ENCODE measurements around the gene ARHGAP15.

Gene ARHGAP15

GRCh38 chr2:143255086-143255485 lies 125.9 kb downstream of the ARHGAP15 start:
- Histone ChIP-seq H3K4me1 (ENCODE audit: control insufficient read depth in 1 of 2, insufficient read depth in 2 of 2, low read length in 2 of 2) (no peaks in the 10 kb centered on the region), H3K27ac (ENCODE audit: low read length) (no peak overlapping the region), H3K36me3 (ENCODE audit: control insufficient read depth in 1 of 2, insufficient read depth in 2 of 2, low read length in 2 of 2) (no peaks in the 10 kb centered on the region), H3K4me3 (ENCODE audit: low read depth in 1 of 2, low read length in 2 of 2) (no peak overlapping the region), H3K27me3 (ENCODE audit: low read depth, low read length) (no peaks in the 10 kb centered on the region), H3K9me3 (ENCODE audit: control insufficient read depth in 1 of 2, low read length in 2 of 2) (no peaks in the 10 kb centered on the region)

GRCh38 chr2:143255899-143256298 lies 126.7 kb downstream of the ARHGAP15 start:
- Histone ChIP-seq H3K9me3 (ENCODE audit: control insufficient read depth in 1 of 2, low read length in 2 of 2) (no peaks in the 10 kb centered on the region), H3K4me3 (ENCODE audit: low read depth in 1 of 2, low read length in 2 of 2) (no peak overlapping the region)

DNA sequence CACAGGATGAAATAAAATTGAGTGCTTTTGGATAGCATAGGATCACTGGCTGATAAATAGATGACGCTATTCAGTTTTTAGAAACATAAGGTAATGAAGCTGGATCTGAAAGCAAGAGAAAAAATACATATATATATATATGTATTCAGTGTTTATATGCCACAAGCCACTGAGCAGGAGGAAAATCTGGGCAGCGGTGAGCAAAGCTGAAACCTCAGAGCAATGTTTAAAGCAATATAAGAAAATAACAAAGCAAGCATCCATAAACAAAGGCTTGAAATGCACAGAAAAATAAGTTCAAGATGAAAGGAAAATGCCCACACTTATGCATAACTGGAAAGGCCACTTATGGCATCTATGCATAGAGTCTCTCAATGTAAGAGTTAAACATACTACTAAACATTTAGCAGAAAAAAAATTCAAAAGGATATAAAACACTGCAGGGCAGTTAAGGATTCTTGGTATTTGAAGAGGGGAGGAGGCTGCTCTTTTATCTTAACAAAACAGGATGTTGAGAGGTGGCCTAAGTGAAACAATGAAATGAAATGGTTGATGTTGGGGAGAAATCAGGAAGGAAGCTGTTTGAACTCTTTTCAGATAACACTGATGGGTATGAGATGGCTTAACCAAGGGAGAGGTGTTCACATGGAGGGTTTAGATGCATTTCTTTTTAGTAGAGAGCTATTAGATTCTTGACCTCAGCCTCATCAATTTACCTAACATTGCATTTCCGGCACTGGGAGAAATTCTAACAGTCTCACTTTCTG lies 129.1 kb downstream of the ARHGAP15 start:
- Histone ChIP-seq H3K4me1 (ENCODE audit: control insufficient read depth in 1 of 2, insufficient read depth in 2 of 2, low read length in 2 of 2) (no peaks in the 10 kb centered on the region), H3K4me3 (ENCODE audit: low read depth in 1 of 2, low read length in 2 of 2) (no peak overlapping the region), H3K27ac (ENCODE audit: low read length) (no peak overlapping the region), H3K36me3 (ENCODE audit: control insufficient read depth in 1 of 2, insufficient read depth in 2 of 2, low read length in 2 of 2) (no peaks in the 10 kb centered on the region), H3K9me3 (ENCODE audit: control insufficient read depth in 1 of 2, low read length in 2 of 2) (no peaks in the 10 kb centered on the region), H3K27me3 (ENCODE audit: low read depth, low read length) (no peaks in the 10 kb centered on the region)

More at GRCh38 chr2:143255899-143256298, 126.7 kb downstream of the ARHGAP15 start:
- no peak overlapping the region for H3K27ac ChIP-seq (ENCODE audit: low read length)
- H3K27me3 ChIP-seq (ENCODE audit: low read depth, low read length) = no peaks in the 10 kb centered on the region
- no peaks in the 10 kb centered on the region for H3K36me3 ChIP-seq (ENCODE audit: control insufficient read depth in 1 of 2, insufficient read depth in 2 of 2, low read length in 2 of 2)
- H3K4me1 ChIP-seq (ENCODE audit: control insufficient read depth in 1 of 2, insufficient read depth in 2 of 2, low read length in 2 of 2) = no peaks in the 10 kb centered on the region

- H3K27ac ChIP-seq (ENCODE audit: low read length) = no peak overlapping the region
- H3K4me1 ChIP-seq (ENCODE audit: control insufficient read depth in 1 of 2, insufficient read depth in 2 of 2, low read length in 2 of 2) = no peaks in the 10 kb centered on the region
- H3K27me3 ChIP-seq (ENCODE audit: low read depth, low read length) = no peaks in the 10 kb centered on the region
- no peaks in the 10 kb centered on the region for H3K9me3 ChIP-seq (ENCODE audit: control insufficient read depth in 1 of 2, low read length in 2 of 2)
- H3K36me3 ChIP-seq (ENCODE audit: control insufficient read depth in 1 of 2, insufficient read depth in 2 of 2, low read length in 2 of 2) = no peaks in the 10 kb centered on the region
- H3K4me3 ChIP-seq (ENCODE audit: low read depth in 1 of 2, low read length in 2 of 2) = peak overlapping the region in 1 of 2 donors; percentile 22
Observed at GRCh38 chr2:143259368-143259958, 130.2 kb downstream of the ARHGAP15 start.

DNA sequence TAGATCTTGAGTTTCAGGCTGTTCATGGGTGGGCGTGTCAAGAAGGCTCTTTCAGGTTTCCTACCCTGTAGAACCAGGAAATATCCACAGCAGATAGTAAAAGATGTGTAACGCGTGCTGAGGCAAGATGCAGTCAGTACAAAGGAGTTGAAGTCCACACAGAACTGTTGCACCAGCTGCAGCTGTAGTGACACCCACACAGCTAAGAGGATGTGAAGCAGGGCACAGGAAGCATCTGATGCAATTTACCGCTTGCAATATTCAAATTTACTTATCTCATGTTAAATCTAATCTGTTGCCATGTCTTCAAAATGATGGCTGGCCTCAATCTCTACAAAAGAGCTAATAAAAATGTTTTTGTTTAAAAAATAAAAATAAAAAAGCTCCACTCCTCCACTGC lies 132.8 kb downstream of the ARHGAP15 start:
- Histone ChIP-seq H3K36me3 (ENCODE audit: control insufficient read depth in 1 of 2, insufficient read depth in 2 of 2, low read length in 2 of 2) (no peaks in the 10 kb centered on the region), H3K9me3 (ENCODE audit: control insufficient read depth in 1 of 2, low read length in 2 of 2) (no peaks in the 10 kb centered on the region), H3K4me3 (ENCODE audit: low read depth in 1 of 2, low read length in 2 of 2) (no peak overlapping the region), H3K27me3 (ENCODE audit: low read depth, low read length) (no peaks in the 10 kb centered on the region), H3K4me1 (ENCODE audit: control insufficient read depth in 1 of 2, insufficient read depth in 2 of 2, low read length in 2 of 2) (no peaks in the 10 kb centered on the region), H3K27ac (ENCODE audit: low read length) (no peak overlapping the region)

DNA sequence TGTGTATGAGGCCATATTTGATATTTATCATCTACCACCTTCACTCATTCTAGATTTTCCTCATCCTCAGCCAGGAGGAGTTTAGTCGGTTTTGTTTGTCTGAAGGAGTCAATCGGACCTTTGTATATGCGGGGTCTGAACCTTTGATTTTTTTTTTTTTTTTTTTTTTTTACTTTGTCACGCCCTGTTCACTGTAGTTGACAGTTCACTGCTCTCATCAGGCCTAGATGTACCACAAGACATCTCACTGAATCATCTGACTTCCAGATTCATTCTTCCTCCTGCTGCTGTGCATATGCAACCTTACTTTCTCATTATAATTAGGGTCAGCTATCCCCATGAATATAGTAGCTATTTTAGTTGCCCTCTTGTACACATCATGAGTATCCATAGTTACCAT lies 133.2 kb downstream of the ARHGAP15 start:
- Histone ChIP-seq H3K27ac (ENCODE audit: low read length) (no peak overlapping the region), H3K4me1 (ENCODE audit: control insufficient read depth in 1 of 2, insufficient read depth in 2 of 2, low read length in 2 of 2) (no peaks in the 10 kb centered on the region), H3K4me3 (ENCODE audit: low read depth in 1 of 2, low read length in 2 of 2) (no peak overlapping the region)

GRCh38 chr2:143263066-143263625 lies 133.9 kb downstream of the ARHGAP15 start:
- no peaks in the 10 kb centered on the region for H3K4me1 ChIP-seq (ENCODE audit: control insufficient read depth in 1 of 2, insufficient read depth in 2 of 2, low read length in 2 of 2)
- no peaks in the 10 kb centered on the region for H3K36me3 ChIP-seq (ENCODE audit: control insufficient read depth in 1 of 2, insufficient read depth in 2 of 2, low read length in 2 of 2)
- H3K27me3 ChIP-seq (ENCODE audit: low read depth, low read length) = no peaks in the 10 kb centered on the region
- no peaks in the 10 kb centered on the region for H3K9me3 ChIP-seq (ENCODE audit: control insufficient read depth in 1 of 2, low read length in 2 of 2)
- H3K4me3 ChIP-seq (ENCODE audit: low read depth in 1 of 2, low read length in 2 of 2) = no peak overlapping the region
- no peak overlapping the region for H3K27ac ChIP-seq (ENCODE audit: low read length)

More for the DNA sequence above, 133.2 kb downstream of the ARHGAP15 start:
- Histone ChIP-seq H3K36me3 (ENCODE audit: control insufficient read depth in 1 of 2, insufficient read depth in 2 of 2, low read length in 2 of 2) (no peaks in the 10 kb centered on the region), H3K9me3 (ENCODE audit: control insufficient read depth in 1 of 2, low read length in 2 of 2) (no peaks in the 10 kb centered on the region), H3K27me3 (ENCODE audit: low read depth, low read length) (no peaks in the 10 kb centered on the region)

DNA sequence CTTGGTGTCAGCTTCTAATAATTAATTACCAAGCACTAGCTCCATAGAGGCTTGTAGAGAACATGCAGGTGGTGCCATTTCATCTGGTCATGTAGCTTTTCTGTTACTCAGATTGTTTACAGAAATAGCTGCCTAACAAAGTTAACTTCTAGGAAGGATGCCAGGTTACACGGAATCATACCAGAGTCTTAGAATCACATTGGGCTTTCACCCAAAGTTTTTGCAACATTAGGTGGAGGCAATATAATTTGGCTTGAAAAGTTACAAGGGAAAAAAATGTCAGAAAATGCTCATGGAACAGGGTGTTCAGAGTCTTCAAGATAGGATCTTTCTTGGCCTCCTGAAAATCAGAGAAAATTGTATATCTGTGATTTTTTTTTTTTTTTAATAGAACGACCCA lies 135.6 kb downstream of the ARHGAP15 start:
- no peak overlapping the region for H3K27ac ChIP-seq (ENCODE audit: low read length)
- no peaks in the 10 kb centered on the region for H3K36me3 ChIP-seq (ENCODE audit: control insufficient read depth in 1 of 2, insufficient read depth in 2 of 2, low read length in 2 of 2)
- H3K9me3 ChIP-seq (ENCODE audit: control insufficient read depth in 1 of 2, low read length in 2 of 2) = no peaks in the 10 kb centered on the region
- no peaks in the 10 kb centered on the region for H3K4me1 ChIP-seq (ENCODE audit: control insufficient read depth in 1 of 2, insufficient read depth in 2 of 2, low read length in 2 of 2)
- H3K4me3 ChIP-seq (ENCODE audit: low read depth in 1 of 2, low read length in 2 of 2) = no peak overlapping the region
- no peaks in the 10 kb centered on the region for H3K27me3 ChIP-seq (ENCODE audit: low read depth, low read length)

GRCh38 chr2:143279672-143280071 lies 150.5 kb downstream of the ARHGAP15 start:
- no peaks in the 10 kb centered on the region for H3K4me1 ChIP-seq (ENCODE audit: control insufficient read depth in 1 of 2, insufficient read depth in 2 of 2, low read length in 2 of 2)
- H3K4me3 ChIP-seq (ENCODE audit: low read depth in 1 of 2, low read length in 2 of 2) = no peak overlapping the region
- no peaks in the 10 kb centered on the region for H3K36me3 ChIP-seq (ENCODE audit: control insufficient read depth in 1 of 2, insufficient read depth in 2 of 2, low read length in 2 of 2)
- H3K9me3 ChIP-seq (ENCODE audit: control insufficient read depth in 1 of 2, low read length in 2 of 2) = no peaks in the 10 kb centered on the region
- H3K27me3 ChIP-seq (ENCODE audit: low read depth, low read length) = no peaks in the 10 kb centered on the region
- H3K27ac ChIP-seq (ENCODE audit: low read length) = no peak overlapping the region

DNA sequence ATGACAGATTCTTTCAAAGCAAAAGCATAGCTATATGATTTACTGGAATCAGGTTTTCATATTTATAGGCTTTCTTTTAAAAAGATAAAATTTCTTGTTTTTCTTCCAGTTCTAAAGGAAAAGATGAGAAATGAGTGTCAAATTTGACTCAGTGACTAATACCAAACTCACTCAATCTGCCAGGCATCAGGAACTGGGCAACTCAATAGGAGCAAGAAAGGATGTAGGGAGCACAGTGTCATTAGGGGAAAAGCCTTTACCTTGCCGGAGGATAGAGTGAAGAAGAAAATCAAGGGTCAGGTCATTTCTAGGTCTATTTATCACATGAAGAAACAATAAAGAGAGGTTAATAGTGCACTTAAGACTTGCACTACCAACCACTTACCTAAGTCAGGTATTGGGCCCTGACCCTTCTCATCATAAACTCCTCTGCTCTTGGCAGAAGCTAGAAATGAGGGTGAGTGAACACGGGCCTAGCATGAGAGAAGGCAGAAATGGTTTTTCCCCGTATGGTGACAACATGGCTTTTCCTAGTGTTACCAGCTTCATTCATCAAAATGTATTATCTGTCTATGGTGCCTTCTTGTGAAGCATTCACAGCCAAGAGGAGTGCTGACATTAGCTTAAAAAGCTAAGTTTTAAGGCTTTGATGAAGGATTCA lies 151.0 kb downstream of the ARHGAP15 start:
- Histone ChIP-seq H3K4me3 (ENCODE audit: low read depth in 1 of 2, low read length in 2 of 2) (no peak overlapping the region), H3K27ac (ENCODE audit: low read length) (no peak overlapping the region), H3K27me3 (ENCODE audit: low read depth, low read length) (no peaks in the 10 kb centered on the region), H3K4me1 (ENCODE audit: control insufficient read depth in 1 of 2, insufficient read depth in 2 of 2, low read length in 2 of 2) (no peaks in the 10 kb centered on the region), H3K9me3 (ENCODE audit: control insufficient read depth in 1 of 2, low read length in 2 of 2) (no peaks in the 10 kb centered on the region), H3K36me3 (ENCODE audit: control insufficient read depth in 1 of 2, insufficient read depth in 2 of 2, low read length in 2 of 2) (no peaks in the 10 kb centered on the region)

DNA sequence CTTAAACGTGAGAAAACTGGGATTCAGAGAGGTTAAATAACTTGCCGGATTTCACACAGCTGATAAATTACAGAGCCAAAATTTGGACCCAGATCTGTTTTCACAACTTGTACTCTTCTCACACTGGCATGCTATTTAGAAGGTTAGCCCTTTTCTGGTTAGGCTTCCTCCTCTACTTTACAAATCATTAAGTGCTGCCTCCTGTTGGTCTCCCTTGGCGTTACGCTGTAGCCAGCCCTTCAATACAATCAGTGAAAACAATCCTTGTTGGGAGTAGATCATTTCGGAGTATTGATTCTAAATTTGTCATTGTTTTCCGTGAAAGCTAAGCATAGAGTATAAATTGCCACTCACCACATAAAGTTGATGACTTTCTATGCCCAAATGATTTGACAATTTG lies 153.5 kb downstream of the ARHGAP15 start:
- Histone ChIP-seq H3K36me3 (ENCODE audit: control insufficient read depth in 1 of 2, insufficient read depth in 2 of 2, low read length in 2 of 2) (no peaks in the 10 kb centered on the region), H3K4me3 (ENCODE audit: low read depth in 1 of 2, low read length in 2 of 2) (no peak overlapping the region), H3K27ac (ENCODE audit: low read length) (no peak overlapping the region), H3K4me1 (ENCODE audit: control insufficient read depth in 1 of 2, insufficient read depth in 2 of 2, low read length in 2 of 2) (no peaks in the 10 kb centered on the region), H3K9me3 (ENCODE audit: control insufficient read depth in 1 of 2, low read length in 2 of 2) (no peaks in the 10 kb centered on the region), H3K27me3 (ENCODE audit: low read depth, low read length) (no peaks in the 10 kb centered on the region)

All from muscle layer of duodenum (tissue), 2 donors.